Ishikawa (cell line): ENCODE data around the gene PDZK1IP1.

Source experiments
- EGR1 ChIP-seq: IDR thresholded peaks from 2 replicates; pipeline ENCODE4 v1.6.1; 2012
- EP300 ChIP-seq: IDR thresholded peaks from 2 replicates; pipeline ENCODE4 v1.6.1; 2012; ENCODE audit warnings: borderline replicate concordance
- RAD21 ChIP-seq: IDR thresholded peaks from 2 replicates; pipeline ENCODE4 v1.6.1; 2012; ENCODE audit warnings: low read depth

GRCh38 chr1:47224676-47225399, 35.0 kb upstream of the PDZK1IP1 start:
- TF ChIP-seq EGR1 (no peak), EP300 (no peak), RAD21 (no peak)
